Activated CD8-positive, alpha-beta memory T cell treated with anti-CD3 and anti-CD28 coated beads, Interleukin-2, amount 50 U/mL, for 48 hours (primary cell): ENCODE measurements around the gene WAS.
A peak's percentile ranks its signal among the peaks of the same experiment; 100 is the strongest.
"Not testable (repeated sequence)": the region's sequence is repeated elsewhere in the genome, so short reads cannot be mapped to it uniquely, and the experiment has no call there.

Experiments
- DNase-seq: peaks from one replicate; pipeline ENCODE4 v3.0.0-alpha.2; 2020

Gene WAS

DNA sequence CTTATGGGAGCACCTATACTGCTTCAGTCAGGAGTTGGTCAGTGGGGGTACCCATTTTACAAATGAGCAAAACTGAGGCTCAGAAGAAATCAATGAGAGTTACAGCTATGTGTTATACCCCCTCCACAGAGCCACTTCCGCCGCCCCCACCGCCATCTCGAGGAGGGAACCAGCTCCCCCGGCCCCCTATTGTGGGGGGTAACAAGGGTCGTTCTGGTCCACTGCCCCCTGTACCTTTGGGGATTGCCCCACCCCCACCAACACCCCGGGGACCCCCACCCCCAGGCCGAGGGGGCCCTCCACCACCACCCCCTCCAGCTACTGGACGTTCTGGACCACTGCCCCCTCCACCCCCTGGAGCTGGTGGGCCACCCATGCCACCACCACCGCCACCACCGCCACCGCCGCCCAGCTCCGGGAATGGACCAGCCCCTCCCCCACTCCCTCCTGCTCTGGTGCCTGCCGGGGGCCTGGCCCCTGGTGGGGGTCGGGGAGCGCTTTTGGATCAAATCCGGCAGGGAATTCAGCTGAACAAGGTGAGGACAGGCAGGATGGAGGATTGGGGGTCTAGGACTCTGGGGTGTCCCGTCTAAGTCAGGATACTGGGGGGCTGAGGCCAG lies 5.0 kb downstream of the WAS start:
- no peak for DNase-seq

DNA sequence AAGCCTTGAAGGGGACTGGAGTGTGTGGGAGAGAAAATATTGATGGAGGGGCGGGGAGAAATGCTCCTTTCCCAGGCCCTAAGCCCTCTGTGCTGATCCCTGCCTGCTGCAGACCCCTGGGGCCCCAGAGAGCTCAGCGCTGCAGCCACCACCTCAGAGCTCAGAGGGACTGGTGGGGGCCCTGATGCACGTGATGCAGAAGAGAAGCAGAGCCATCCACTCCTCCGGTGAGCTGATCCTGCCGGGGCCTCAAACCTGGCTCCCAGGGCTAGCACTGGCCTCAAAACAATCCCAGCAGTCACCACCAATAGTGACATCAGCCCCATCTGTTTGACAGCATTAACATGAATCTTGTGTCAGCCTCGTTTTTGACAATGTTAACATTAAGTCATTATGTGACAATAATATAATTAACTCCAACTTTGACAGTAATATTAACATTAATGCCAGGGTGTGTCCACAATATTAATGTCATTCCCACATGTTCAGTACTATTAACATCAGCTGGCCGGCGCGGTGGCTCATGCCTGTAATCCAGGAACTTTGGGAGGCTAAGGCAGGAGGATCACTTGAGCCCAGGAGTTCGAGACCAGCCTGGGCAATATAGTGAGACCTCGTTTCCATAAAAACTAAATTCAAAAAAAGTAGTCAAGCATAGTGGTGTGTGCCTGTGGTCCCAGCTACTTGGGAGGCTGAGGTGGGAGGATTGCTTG lies 5.8 kb downstream of the WAS start:
- no peak for DNase-seq

DNA sequence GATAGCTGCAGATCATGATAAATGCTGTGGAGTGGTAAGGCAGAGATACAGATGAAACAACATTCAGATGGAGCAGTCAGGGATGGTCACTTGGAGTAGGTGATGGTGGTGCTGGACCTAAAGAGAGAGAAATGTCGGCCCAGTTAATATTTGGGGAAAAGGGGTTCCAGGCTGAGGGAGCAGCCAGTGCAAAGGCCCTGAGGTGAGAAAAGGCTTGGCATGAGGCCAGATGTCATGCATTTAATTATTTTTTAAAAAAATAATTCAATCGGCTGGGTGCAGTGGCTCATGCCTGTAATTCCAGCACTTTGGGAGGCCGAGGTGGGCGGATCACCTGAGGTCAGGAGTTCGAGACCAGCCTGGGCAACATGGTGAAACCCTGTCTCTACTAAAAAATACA lies 8.1 kb downstream of the WAS start:
- DNase-seq: not testable (repeated sequence)

GRCh38 chrX:48694776-48695533 lies 11.4 kb downstream of the WAS start:
- DNase-seq: no peak

GRCh38 chrX:48695534-48695896 lies 11.9 kb downstream of the WAS start:
- no peak for DNase-seq

GRCh38 chrX:48695925-48696300 lies 12.3 kb downstream of the WAS start:
- DNase-seq: no peak

DNA sequence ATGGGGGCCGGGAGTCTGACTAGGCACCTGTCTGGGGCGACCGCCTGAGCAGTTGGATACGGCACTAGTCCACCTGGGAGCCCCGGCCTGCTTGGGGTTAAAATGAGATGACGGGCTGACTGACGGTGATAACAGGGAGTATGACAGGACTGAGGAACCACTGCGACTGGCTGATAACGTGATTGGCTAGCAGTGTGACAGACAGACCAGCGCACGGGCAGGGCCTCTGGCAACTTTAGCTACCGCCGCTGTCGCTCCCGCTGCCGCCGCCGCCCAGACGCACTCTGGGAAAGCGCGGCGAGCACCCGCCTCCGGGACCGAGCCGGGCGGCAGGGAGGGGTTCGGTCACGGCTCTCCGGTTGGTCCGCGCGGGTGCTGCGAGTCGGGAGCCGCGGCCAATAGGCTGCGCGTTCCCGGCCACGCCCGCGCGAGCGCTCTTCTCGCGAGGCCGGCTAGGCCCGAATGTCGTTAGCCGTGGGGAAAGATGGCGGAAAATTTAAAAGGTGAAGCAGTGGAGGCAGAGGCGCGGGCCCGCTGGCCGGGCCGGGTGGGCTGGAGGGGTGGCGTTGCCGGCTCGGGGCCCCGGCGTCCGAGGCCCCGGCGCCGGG lies 12.8 kb downstream of the WAS start, which contains the start of gene SUV39H1:
TSS of gene SUV39H1 (plus strand) at position 434 of the 608 bp plus-strand sequence. CDS start at position 485, 51 bp downstream.
- peak; percentile 87 for DNase-seq

DNA sequence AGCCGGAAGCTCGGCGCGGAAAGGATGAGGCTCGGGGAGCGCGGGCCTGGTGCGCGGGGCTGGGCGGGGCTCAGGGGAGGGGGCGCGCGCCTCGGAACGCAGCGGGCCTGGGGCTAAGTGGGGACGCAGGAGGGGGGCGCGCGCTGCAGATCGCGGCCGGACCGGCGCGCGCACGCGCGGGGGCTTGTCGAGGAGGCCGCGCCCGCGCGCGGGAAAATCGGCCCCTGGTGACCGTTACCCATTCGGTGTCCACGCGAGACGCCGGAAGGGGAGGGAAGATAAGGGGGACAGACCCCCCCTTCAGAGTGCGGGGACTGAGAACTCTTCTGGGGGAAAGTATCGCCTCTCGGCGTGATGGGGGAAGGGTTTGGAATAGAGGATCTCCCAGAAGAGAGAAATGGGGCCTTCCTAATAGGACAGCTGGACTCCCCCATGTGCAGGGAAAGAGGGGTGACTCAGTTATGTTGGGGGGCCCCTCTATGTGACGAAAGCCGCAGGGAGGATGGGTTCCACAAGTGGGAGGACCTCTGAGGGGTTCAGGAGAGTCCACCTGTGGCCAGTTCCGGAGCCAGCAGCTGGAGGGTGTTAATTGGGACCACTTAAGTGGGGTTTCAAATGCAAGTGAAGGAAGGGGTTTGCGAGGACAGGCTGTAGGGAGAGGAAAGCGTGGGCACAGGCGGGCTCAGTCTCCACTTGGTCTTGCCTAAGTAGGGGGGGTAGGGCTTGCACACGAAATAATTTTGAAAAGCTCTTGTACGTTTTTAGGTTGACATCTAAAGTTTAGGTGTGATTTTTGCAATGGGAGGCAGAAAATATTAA lies 13.5 kb downstream of the WAS start:
- peak; percentile 72 for DNase-seq

GRCh38 chrX:48698306-48698705 lies 14.7 kb downstream of the WAS start:
- no peak for DNase-seq

DNA sequence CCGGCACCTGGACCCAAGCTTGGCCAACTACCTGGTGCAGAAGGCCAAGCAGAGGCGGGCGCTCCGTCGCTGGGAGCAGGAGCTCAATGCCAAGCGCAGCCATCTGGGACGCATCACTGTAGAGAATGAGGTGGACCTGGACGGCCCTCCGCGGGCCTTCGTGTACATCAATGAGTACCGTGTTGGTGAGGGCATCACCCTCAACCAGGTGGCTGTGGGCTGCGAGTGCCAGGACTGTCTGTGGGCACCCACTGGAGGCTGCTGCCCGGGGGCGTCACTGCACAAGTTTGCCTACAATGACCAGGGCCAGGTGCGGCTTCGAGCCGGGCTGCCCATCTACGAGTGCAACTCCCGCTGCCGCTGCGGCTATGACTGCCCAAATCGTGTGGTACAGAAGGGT lies 16.6 kb downstream of the WAS start:
- DNase-seq: no peak

DNA sequence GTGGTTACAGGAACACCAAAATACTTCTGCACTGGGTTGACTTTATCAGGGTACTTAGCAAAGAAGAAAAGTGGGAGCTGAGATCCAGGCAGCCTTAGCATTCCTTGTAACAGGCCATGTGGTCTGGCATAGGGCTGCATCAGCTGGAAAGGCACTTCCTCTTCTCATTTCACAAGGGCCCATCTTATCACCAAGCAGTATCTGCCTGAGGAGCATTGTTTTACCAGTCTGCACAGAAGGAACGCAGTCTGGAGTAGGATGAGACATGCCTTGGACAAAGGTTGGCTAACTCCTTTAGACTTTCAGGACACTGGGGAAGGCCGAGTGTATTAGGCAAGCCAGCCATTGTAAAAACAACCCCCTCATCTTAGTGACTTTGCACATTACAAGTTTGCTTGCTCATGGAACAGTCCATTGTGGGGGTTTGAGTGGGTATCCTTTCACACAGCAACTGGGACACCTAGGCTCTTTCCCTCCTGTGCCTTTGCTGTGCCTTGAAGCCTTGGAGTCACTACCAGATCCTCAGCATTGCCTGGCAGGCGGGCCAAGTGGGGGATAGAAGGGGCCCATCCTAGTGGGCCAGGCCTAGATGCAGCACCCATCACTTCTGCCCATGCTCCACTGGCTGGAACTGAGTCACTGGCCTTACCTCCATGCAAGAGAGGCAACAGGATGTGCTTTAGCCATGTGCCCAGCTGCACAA lies 17.5 kb downstream of the WAS start:
- no peak for DNase-seq

DNA sequence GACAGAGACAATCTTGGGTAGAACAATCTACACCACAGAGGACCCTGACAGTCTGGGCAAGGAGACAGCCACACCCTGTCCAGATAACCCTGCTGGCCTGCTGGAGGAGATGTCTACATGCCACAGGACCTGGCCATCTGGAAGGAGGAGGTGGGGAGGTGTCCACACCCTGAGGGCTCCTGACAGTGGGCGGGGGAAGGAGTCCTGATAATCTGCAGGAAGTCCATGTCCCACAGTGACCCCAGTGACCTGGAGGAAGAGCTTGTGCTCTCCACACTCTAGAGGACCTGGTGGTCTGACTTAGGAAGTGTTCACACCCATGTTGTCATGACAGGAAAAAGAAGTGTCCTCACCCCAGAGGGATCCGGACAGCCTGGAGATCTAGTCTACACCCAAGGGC lies 18.4 kb downstream of the WAS start:
- DNase-seq: no peak

- DNase-seq: no peak
These were observed 19.1 kb downstream of the WAS start for GRCh38 chrX:48702716-48703115.

DNA sequence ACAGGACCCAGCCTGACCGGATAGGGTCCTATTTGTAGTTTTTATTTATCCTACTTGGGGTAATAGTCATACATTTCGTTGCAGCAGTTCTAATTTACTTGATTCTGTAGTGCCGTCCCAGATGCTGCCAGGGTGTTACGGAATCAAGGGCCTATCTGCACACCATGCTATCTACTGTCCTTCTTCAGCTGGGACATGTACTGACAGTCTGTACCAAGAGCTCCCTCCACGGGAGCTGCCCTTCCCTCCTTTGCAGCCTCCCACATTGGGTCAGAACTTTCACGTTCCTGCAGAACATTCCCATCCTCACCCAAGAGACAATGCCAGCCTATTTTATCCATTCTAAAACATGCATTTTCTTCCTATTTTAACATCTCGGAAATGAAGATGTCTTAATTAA lies 19.6 kb downstream of the WAS start:
- no peak for DNase-seq

- DNase-seq: no peak
These were observed 20.3 kb downstream of the WAS start for GRCh38 chrX:48703642-48704481.

- no peak for DNase-seq
These were observed 22.3 kb downstream of the WAS start for GRCh38 chrX:48705871-48706270.

DNA sequence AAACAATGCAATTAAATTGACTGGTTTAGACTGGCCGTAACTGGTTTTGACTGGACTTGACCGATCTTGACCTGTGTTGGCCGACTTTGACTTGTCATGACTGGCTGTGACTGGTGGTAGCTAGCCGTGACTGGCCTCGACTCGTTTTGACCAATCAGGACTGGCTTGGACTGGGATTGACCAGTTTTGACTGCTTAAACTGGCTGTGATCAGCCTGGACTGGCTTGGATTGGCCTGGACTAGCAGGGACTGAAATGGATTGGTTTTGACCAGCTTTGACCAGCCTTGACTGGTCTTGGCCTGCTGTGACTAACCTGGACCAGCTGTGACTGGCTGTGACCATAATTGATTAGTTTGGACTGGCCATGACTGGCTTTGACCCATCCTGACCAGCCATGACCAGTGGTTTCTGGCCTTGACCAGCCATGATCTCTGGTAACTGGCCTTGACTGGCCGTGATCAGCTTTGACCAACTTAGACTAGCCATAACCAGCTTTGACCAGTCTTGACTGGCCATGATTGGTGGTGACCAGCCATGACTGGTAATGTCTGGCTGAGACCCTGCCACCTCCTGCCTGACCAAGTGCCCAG lies 26.0 kb downstream of the WAS start:
- DNase-seq: no peak

DNA sequence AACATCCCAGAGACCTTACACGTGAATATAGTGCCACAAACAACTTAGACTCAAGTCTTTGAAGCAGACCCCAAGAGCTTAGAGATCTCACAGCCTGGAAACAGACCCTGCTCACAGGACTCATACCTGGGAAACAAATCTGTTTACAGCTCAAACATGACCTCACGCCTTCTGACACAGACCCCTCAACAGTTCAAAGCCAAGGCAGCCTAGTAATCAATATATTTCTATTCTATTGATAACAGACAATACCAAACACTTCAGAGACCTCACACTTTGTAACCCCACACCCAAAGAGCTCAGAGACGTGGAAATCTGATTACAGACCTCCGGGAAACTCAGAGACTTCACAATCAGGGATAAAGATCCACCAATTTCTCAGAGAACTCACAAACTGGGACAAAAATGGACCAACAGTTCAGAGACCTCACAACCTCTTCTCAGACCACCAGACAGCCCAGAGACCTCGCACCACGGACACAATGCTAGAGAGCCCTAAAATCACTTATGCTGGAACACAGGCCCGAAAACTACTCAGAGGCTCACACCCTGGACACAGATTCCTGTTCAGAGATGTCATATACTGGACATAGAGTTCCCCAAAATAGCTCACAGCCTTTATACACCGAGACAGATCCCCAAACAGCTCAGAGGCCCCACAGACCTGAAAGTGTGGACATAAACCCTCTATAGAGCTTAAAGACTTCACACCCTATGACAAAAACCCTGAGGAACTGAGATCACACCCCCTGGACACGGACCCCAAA lies 27.7 kb downstream of the WAS start:
- DNase-seq: no peak

GRCh38 chrX:48711929-48712505 lies 28.4 kb downstream of the WAS start:
- no peak for DNase-seq

DNA sequence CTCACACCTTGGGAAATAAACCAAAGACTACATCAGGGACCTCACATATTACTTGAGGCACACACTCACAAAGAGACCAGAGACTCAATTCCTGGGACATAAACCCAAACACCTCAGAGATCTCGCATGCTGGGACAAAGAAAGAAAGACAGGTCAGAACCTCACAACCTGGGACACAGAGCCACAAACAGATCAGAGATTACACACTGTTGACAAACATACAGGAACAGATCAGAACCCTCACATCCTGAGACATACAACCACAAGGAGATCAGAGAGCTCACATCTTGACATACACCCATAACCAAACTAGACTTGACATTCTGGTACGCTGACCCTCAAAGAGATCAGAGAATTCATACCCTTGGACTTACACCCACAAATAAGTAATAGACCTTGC lies 30.2 kb downstream of the WAS start:
- DNase-seq: no peak
